ENCODE results near the gene ARHGEF39. TPM values are rescaled to one million over a fixed set of nuclear protein-coding genes. Genes with fewer than 3 reads are reported as not detected.

Gene ARHGEF39
- polyA plus RNA-seq, 3 donors = 0.13 to 0.53 (median 0.42) TPM

GRCh38 chr9:35684921-35685320 is 19.9 kb upstream of the ARHGEF39 start:
- Histone ChIP-seq H4K20me1 (ENCODE audit: insufficient read depth, low read length) (no peaks in the 10 kb centered on the region), H3K4me3 (replicated peaks in 1 of 3; ENCODE audit: low read depth in 2 of 3, low read length in 3 of 3) (no peak overlapping the region), H2AFZ (ENCODE audit: insufficient read depth, low read depth, low read length, poor library complexity, severe bottlenecking) (no peak overlapping the region), H3K4me2 (replicated peaks; ENCODE audit: extremely low read depth, low read length, poor library complexity, severe bottlenecking) (no peak overlapping the region), H3K27ac (ENCODE audit: low read depth in 1 of 2, low read length in 2 of 2) (no peak overlapping the region), H3K27me3 (ENCODE audit: control insufficient read depth in 2 of 2, insufficient read depth in 2 of 2, low read length in 2 of 2) (peaks cover 0 to 11% of the 10 kb centered on the region in 2 donors), H3K79me2 (ENCODE audit: insufficient read depth, low read length) (no peaks in the 10 kb centered on the region), H3K36me3 (replicated peaks in 1 of 2; ENCODE audit: control insufficient read depth in 1 of 2, insufficient read depth in 2 of 2, low read length in 2 of 2) (no peaks in the 10 kb centered on the region), H3K4me1 (ENCODE audit: control insufficient read depth in 1 of 2, insufficient read depth in 2 of 2, low read length in 2 of 2) (peaks cover 5 to 6% of the 10 kb centered on the region in 2 donors), H3K9ac (ENCODE audit: insufficient read depth, low read length, poor library complexity, severe bottlenecking) (no peak overlapping the region), H3K9me3 (replicated peaks in 1 of 2; ENCODE audit: control insufficient read depth in 1 of 2, insufficient read depth in 1 of 2, low read length in 2 of 2) (no peaks in the 10 kb centered on the region)
- no peak for DNase-seq
- H3K9me3 Mint-ChIP-seq = peaks cover 0 to 3% (median 0%) of the 10 kb centered on the region in 7 donors
- H3K36me3 Mint-ChIP-seq = no peaks in the 10 kb centered on the region
- intact Hi-C loops (cut with micrococcal nuclease) = no loop called here
- WGBS (ENCODE audit: insufficient coverage) = 98% methylated on average over 9 of the region's 10 CpGs
- peaks cover 6 to 14% (median 6%) of the 10 kb centered on the region in 3 donors for H3K27me3 Mint-ChIP-seq (ENCODE audit: low read depth in 3 of 3)
- H3K4me1 Mint-ChIP-seq = peaks cover 3% of the 10 kb centered on the region
- H3K4me3 Mint-ChIP-seq = no peak overlapping the region
- peak overlapping the region in 1 of 7 donors; percentile 10 for H3K27ac Mint-ChIP-seq
- TF ChIP-seq CTCF (IDR thresholded peaks at IDR 0.05) = no peak

GRCh38 chr9:35683323-35683722 is 18.3 kb upstream of the ARHGEF39 start:
- no peak overlapping the region for H3K4me2 ChIP-seq (replicated peaks; ENCODE audit: extremely low read depth, low read length, poor library complexity, severe bottlenecking)
- no CpG with 5 or more reads among the region's 2 CpGs for WGBS (ENCODE audit: insufficient coverage)
- H3K9me3 Mint-ChIP-seq = no peaks in the 10 kb centered on the region
- H3K27ac Mint-ChIP-seq = no peak overlapping the region
- no peak for DNase-seq
- H3K79me2 ChIP-seq (ENCODE audit: insufficient read depth, low read length) = no peaks in the 10 kb centered on the region
- H3K4me1 Mint-ChIP-seq = no peaks in the 10 kb centered on the region
- intact Hi-C loops (cut with micrococcal nuclease) = no loop called here
- no peak for TF ChIP-seq CTCF (IDR thresholded peaks at IDR 0.05)
- no peaks in the 10 kb centered on the region for H4K20me1 ChIP-seq (ENCODE audit: insufficient read depth, low read length)
- no peak overlapping the region for H3K9ac ChIP-seq (ENCODE audit: insufficient read depth, low read length, poor library complexity, severe bottlenecking)
- H3K27ac ChIP-seq (ENCODE audit: low read depth in 1 of 2, low read length in 2 of 2) = no peak overlapping the region
- no peak overlapping the region for H2AFZ ChIP-seq (ENCODE audit: insufficient read depth, low read depth, low read length, poor library complexity, severe bottlenecking)
- no peaks in the 10 kb centered on the region for H3K4me1 ChIP-seq (ENCODE audit: control insufficient read depth in 1 of 2, insufficient read depth in 2 of 2, low read length in 2 of 2)
- peaks cover 3 to 4% (median 4%) of the 10 kb centered on the region in 3 donors for H3K27me3 Mint-ChIP-seq (ENCODE audit: low read depth in 3 of 3)
- H3K36me3 Mint-ChIP-seq = no peaks in the 10 kb centered on the region
- no peak overlapping the region for H3K4me3 ChIP-seq (replicated peaks in 1 of 3; ENCODE audit: low read depth in 2 of 3, low read length in 3 of 3)
- H3K9me3 ChIP-seq (replicated peaks in 1 of 2; ENCODE audit: control insufficient read depth in 1 of 2, insufficient read depth in 1 of 2, low read length in 2 of 2) = no peaks in the 10 kb centered on the region
- H3K36me3 ChIP-seq (replicated peaks in 1 of 2; ENCODE audit: control insufficient read depth in 1 of 2, insufficient read depth in 2 of 2, low read length in 2 of 2) = no peaks in the 10 kb centered on the region
- H3K4me3 Mint-ChIP-seq = no peak overlapping the region
- H3K27me3 ChIP-seq (ENCODE audit: control insufficient read depth in 2 of 2, insufficient read depth in 2 of 2, low read length in 2 of 2) = no peaks in the 10 kb centered on the region
